GM12891 (cell line): ENCODE measurements around the gene PJA1.

Source experiments
- POLR2A ChIP-seq: IDR thresholded peaks from 2 replicates; pipeline ENCODE4 v1.6.1; 2011; ENCODE audit warnings: low read depth, low read length, control low read depth
- POLR2AphosphoS5 ChIP-seq: IDR thresholded peaks from 2 replicates; pipeline ENCODE4 v1.6.1; 2011; ENCODE audit warnings: low read depth, low read length, control low read depth
- SPI1 ChIP-seq: IDR thresholded peaks from 2 replicates; pipeline ENCODE4 v1.6.1; 2011; ENCODE audit warnings: low read depth, low read length, control low read depth
- TAF1 ChIP-seq: IDR thresholded peaks from 2 replicates; pipeline ENCODE4 v1.6.1; 2011; ENCODE audit warnings: low read depth, low read length, control low read depth

GRCh38 chrX:69179380-69179911 is 14.2 kb upstream of the PJA1 start:
- TF ChIP-seq TAF1 (no peak), POLR2AphosphoS5 (no peak), SPI1 (no peak), POLR2A (no peak)
